Measurements from ENCODE around the gene RAB3D.
"Not testable (repeated sequence)": the region's sequence is repeated elsewhere in the genome, so short reads cannot be mapped to it uniquely, and the experiment has no call there.

The RAB3D gene, protein sequence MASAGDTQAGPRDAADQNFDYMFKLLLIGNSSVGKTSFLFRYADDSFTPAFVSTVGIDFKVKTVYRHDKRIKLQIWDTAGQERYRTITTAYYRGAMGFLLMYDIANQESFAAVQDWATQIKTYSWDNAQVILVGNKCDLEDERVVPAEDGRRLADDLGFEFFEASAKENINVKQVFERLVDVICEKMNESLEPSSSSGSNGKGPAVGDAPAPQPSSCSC

DNA sequence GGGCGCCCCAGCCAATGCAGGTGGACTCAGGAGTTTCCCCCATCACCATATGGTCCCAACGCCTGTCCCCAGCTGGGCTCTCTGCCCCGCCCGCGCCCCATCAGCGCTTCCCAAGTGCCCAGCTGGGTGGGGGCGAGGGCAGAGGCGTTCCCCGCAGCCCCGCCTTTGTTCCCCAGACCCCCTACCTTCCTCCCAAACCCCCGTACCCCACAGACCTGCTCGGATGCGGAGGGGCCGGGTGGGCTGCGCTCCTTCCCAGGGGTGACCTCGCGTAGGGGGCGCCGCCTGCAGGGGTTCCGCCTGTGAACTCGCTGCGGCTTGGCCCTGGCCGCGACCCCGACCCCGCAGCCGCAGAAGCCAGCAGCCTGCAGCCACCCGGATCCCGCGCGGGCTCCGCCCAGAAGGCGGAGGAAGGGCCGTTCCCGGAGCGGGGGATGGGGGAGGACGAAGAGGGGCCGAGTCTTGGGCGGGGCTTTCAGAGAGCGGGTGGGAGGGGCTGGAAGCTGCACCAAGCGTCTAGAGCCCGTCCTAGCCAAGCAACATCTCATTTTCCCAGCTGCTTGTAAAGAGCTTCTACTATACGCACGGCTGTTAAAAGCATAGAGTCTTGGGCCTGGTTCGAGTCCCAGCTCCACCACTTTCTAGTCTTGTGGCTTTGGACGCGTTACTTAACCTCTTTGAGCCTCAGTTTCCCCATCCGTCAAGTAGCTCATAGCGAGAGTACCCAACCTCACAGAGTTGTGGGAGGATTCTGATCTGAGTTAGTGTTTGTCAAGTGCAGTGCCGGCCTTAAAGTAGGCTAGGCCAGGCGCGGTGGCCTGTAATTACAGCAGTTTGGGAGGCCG lies at the start of gene RAB3D:
Gene RAB3D (minus strand): TSS at position 404 of the 845 bp plus-strand sequence. CDS start 2,258 bp downstream, outside the sequence.
- Histone ChIP-seq H3K27ac (ENCODE audit: low read length) (peak within 1 kb of the TSS; percentile 58), H3K4me3 (ENCODE audit: low read length in 2 of 2) (peak within 1 kb of the TSS; percentile 35 to 80)

DNA sequence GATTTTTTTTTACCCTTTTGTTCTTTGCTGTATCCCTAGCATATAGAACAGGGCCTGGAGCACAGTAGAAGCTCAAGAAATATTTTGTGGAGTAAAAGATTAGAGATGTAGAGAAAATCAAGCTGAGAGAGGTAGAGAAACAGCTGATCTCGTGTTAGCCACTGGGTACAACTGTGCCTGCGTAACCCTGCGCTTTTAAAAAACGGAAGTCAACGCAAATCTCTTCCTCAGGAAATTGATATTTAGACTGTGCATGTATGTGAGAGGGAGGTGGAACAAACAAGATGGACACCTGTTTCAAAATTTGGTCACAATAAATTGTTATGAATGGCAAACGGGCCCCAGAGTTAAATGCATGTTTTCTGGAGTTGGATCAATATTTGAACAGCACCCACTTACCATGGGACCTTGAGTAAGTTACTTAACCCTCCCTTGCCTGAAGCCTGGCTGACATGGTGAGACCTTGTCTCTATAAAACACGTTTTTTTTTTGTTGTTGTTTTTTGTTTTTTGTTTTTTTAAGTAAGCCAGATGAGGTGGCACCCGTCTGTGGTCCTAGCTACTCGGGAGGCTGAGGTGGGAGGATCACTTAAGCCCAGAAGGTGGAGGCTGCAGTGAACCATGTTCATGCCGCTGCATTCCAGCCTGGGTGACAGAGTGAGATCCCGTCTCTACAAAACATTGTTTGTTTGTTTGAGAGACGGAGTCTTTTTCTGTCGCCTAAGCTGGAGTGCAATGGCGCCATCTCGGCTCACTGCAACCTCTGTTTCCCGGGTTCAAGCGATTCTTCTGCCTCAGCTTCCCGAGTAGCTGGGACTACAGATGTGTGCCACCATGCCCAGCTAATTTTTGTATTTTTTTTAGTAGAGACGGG lies 47.9 kb upstream of the RAB3D start:
- Histone ChIP-seq H3K4me1 (ENCODE audit: control insufficient read depth, insufficient read depth, low read length) (peaks cover 9% of the 10 kb centered on the region), H3K27me3 (ENCODE audit: control insufficient read depth in 1 of 2, insufficient read depth in 2 of 2, low read length in 2 of 2) (peaks cover 13 to 18% of the 10 kb centered on the region in 2 donors), H3K4me3 (ENCODE audit: low read length in 2 of 2) (no peak overlapping the region), H3K9ac (ENCODE audit: low read length in 2 of 2) (no peak overlapping the region), H3K27ac (ENCODE audit: low read length) (no peak overlapping the region), H3K36me3 (ENCODE audit: control insufficient read depth in 2 of 2, insufficient read depth in 2 of 2, low read length in 2 of 2) (no peaks in the 10 kb centered on the region), H3K9me3 (ENCODE audit: control insufficient read depth in 2 of 2, low read length in 2 of 2) (peaks cover 0 to 6% of the 10 kb centered on the region in 2 donors)

More for the DNA sequence above, at the start of gene RAB3D:
- no peaks in the 10 kb centered on the region for H3K27me3 ChIP-seq (ENCODE audit: control insufficient read depth in 1 of 2, insufficient read depth in 2 of 2, low read length in 2 of 2)
- no peaks in the 10 kb centered on the region for H3K9me3 ChIP-seq (ENCODE audit: control insufficient read depth in 2 of 2, low read length in 2 of 2)
- peak within 1 kb of the TSS; percentile 63 to 72 for H3K9ac ChIP-seq (ENCODE audit: low read length in 2 of 2)
- peaks cover 12 to 29% of the 10 kb centered on the region in 2 donors for H3K36me3 ChIP-seq (ENCODE audit: control insufficient read depth in 2 of 2, insufficient read depth in 2 of 2, low read length in 2 of 2)
- H3K4me1 ChIP-seq (ENCODE audit: control insufficient read depth, insufficient read depth, low read length), result peaks cover 23% of the 10 kb centered on the region

DNA sequence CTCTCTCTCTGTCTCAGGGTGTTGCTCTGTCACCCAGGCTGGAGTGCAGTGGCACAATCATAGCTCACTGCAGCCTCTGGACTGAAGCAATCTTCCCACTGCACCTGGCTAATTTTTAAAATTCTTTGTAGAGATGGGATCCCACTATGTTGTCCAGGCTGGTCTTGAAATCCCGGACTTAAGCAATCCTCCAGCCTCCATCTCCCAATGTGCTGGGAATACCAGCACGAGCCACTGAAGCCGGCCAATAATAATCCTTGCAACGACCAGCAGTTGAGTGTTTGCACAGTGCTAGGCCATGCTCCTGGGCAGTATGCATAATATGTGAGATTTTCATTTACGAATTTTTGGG lies 45.3 kb upstream of the RAB3D start:
- Histone ChIP-seq H3K27ac (ENCODE audit: low read length) (no peak overlapping the region), H3K4me1 (ENCODE audit: control insufficient read depth, insufficient read depth, low read length) (peaks cover 27% of the 10 kb centered on the region)

DNA sequence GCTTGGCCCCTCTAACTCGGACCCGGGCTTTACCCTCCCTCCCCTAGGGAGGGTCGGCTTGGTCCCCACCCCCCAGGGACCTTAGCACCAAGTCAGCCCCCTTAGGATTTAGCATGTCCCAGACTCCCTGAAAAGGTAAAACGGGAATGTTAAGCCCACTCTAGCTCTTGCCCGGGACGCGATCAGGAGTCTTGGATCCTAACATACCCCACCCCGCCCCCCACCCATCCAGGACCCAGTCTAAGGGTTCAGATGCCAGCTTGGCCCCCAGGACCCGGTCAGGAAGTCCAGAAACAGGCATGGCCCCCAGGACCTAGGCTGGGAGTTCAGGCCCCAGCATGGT lies 44.2 kb upstream of the RAB3D start:
- Histone ChIP-seq H3K27ac (ENCODE audit: low read length) (no peak overlapping the region), H3K4me3 (ENCODE audit: low read length in 2 of 2) (peak overlapping the region in 1 of 2 donors; percentile 40), H3K36me3 (ENCODE audit: control insufficient read depth in 2 of 2, insufficient read depth in 2 of 2, low read length in 2 of 2) (no peaks in the 10 kb centered on the region), H3K9ac (ENCODE audit: low read length in 2 of 2) (no peak overlapping the region), H3K4me1 (ENCODE audit: control insufficient read depth, insufficient read depth, low read length) (peaks cover 27% of the 10 kb centered on the region), H3K9me3 (ENCODE audit: control insufficient read depth in 2 of 2, low read length in 2 of 2) (no peaks in the 10 kb centered on the region), H3K27me3 (ENCODE audit: control insufficient read depth in 1 of 2, insufficient read depth in 2 of 2, low read length in 2 of 2) (peaks cover 19 to 23% of the 10 kb centered on the region in 2 donors)

More for the DNA sequence above, 45.3 kb upstream of the RAB3D start:
- H3K36me3 ChIP-seq (ENCODE audit: control insufficient read depth in 2 of 2, insufficient read depth in 2 of 2, low read length in 2 of 2), result no peaks in the 10 kb centered on the region
- no peaks in the 10 kb centered on the region for H3K9me3 ChIP-seq (ENCODE audit: control insufficient read depth in 2 of 2, low read length in 2 of 2)
- H3K27me3 ChIP-seq (ENCODE audit: control insufficient read depth in 1 of 2, insufficient read depth in 2 of 2, low read length in 2 of 2), result peaks cover 19 to 23% of the 10 kb centered on the region in 2 donors
- H3K4me3 ChIP-seq (ENCODE audit: low read length in 2 of 2), result no peak overlapping the region
- H3K9ac ChIP-seq (ENCODE audit: low read length in 2 of 2), result no peak overlapping the region

DNA sequence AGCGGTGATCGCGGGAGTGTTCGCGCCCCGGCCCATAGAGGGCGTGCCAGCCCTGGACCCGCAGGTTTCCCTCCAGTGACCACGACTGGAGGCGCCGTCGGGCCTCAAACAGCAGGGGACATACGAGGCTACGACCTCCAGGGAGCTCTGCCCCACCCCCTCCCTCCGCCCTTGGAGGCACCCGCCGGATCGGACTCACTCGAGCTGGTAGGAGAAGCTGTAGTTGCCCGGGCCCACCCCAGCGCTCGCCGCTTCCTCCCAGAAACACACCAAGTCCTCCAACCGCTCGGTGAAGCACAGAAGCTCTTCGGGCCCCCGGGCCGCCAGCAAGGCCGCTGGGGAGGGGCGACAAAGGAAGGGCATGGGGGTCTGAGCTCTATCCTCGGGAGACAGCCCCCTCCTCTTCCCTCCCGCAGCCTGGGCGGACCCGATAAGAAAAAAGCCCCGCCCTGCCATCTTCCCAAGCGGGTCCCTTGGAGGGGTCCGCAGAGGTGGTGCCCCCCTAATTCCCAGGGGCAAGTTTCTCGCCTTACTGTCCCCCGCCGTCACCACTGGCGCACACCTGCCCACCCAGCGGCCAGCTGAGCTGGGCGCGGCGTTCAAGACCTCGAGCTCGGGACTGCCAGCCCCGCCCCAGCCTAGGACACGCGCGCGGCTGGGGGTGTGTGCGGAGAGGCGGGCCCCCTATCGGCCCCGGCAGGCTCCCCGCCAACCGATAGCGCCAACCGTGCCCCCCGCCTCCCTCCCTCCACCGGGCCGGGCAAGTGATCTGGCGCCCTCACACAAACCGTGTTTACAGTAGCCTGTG lies 43.6 kb upstream of the RAB3D start:
- peaks cover 19 to 23% of the 10 kb centered on the region in 2 donors for H3K27me3 ChIP-seq (ENCODE audit: control insufficient read depth in 1 of 2, insufficient read depth in 2 of 2, low read length in 2 of 2)
- no peak overlapping the region for H3K9ac ChIP-seq (ENCODE audit: low read length in 2 of 2)
- peak overlapping the region in 1 of 2 donors; percentile 40 for H3K4me3 ChIP-seq (ENCODE audit: low read length in 2 of 2)
- no peak overlapping the region for H3K27ac ChIP-seq (ENCODE audit: low read length)
- H3K9me3 ChIP-seq (ENCODE audit: control insufficient read depth in 2 of 2, low read length in 2 of 2), result no peaks in the 10 kb centered on the region
- H3K4me1 ChIP-seq (ENCODE audit: control insufficient read depth, insufficient read depth, low read length), result peaks cover 32% of the 10 kb centered on the region
- H3K36me3 ChIP-seq (ENCODE audit: control insufficient read depth in 2 of 2, insufficient read depth in 2 of 2, low read length in 2 of 2), result no peaks in the 10 kb centered on the region

DNA sequence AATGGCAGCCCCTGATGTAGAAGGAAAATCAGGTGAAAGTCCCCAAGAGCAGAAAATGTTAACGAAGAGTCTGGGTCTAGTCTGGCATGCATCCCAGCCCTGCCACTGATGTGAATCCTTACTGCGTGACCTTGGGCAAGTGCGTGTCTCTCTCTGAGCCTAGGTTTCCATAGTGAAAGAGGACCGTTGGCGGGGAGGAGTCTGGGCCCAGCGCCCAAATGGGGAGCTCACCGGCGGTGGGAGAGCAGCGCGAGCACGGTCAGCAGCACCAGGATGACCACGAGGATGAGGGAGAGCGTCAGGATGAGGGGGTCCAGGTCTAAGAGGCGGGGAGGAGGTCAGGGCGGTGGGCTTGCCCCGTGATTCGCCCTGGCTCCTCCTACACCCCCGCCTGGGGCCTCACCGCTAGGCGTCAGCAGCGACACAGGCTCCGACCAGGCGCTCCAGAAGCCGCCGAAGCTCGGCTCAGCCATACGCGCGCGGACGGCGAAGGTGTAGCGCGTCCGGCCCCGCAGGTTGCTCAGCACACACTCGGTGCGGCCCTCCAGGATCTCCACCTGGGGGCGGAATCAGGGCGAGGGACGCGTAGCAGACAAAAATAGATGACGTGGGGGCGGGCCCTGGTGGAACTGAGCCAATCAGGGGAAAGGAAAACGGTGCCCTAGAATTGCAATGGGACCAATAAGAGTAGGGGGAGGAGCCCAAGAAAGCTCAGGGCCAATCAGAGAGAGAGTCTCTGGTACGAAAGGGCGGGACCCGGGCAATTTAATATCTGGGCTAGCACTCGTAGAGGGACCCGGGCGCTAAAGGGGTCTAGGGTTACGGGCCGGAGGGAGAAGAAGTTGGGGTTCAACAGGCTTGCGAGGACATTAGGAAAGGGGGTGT lies 41.4 kb upstream of the RAB3D start:
- Histone ChIP-seq H3K4me1 (ENCODE audit: control insufficient read depth, insufficient read depth, low read length) (peaks cover 49% of the 10 kb centered on the region), H3K36me3 (ENCODE audit: control insufficient read depth in 2 of 2, insufficient read depth in 2 of 2, low read length in 2 of 2) (no peaks in the 10 kb centered on the region), H3K9ac (ENCODE audit: low read length in 2 of 2) (peak overlapping the region; percentile 61 to 86), H3K27ac (ENCODE audit: low read length) (peak overlapping the region; percentile 60), H3K9me3 (ENCODE audit: control insufficient read depth in 2 of 2, low read length in 2 of 2) (no peaks in the 10 kb centered on the region), H3K27me3 (ENCODE audit: control insufficient read depth in 1 of 2, insufficient read depth in 2 of 2, low read length in 2 of 2) (peaks cover 19 to 23% of the 10 kb centered on the region in 2 donors), H3K4me3 (ENCODE audit: low read length in 2 of 2) (peak overlapping the region; percentile 69 to 86)

DNA sequence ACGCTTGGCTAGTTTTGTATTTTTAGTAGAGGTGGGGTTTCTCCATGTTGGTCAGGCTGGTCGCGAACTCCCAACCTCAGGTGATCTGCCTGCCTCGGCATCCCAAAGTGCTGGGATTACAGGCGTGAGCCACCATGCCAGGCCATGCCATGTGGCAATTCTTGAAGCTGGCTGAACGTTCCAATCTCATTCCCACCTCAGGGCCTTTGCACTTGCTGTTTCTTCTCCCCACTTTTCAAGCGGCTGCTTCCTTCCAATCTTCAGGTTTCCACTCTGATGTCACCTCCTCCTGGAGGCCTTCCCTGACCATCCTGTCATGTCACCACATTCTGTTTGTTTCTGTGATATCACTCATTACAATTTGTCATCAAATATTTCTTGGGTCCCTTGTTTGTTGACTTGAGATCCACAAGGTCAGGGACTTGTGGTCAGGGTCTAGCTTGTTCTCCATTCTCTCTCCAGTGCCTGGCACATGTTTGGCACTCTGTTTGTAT lies 40.4 kb upstream of the RAB3D start:
- no peaks in the 10 kb centered on the region for H3K9me3 ChIP-seq (ENCODE audit: control insufficient read depth in 2 of 2, low read length in 2 of 2)
- peaks cover 58% of the 10 kb centered on the region for H3K4me1 ChIP-seq (ENCODE audit: control insufficient read depth, insufficient read depth, low read length)
- H3K9ac ChIP-seq (ENCODE audit: low read length in 2 of 2), result peak overlapping the region; percentile 61 to 86
- H3K27ac ChIP-seq (ENCODE audit: low read length), result no peak overlapping the region
- peaks cover 19 to 23% of the 10 kb centered on the region in 2 donors for H3K27me3 ChIP-seq (ENCODE audit: control insufficient read depth in 1 of 2, insufficient read depth in 2 of 2, low read length in 2 of 2)
- no peaks in the 10 kb centered on the region for H3K36me3 ChIP-seq (ENCODE audit: control insufficient read depth in 2 of 2, insufficient read depth in 2 of 2, low read length in 2 of 2)
- peak overlapping the region in 1 of 2 donors; percentile 86 for H3K4me3 ChIP-seq (ENCODE audit: low read length in 2 of 2)

DNA sequence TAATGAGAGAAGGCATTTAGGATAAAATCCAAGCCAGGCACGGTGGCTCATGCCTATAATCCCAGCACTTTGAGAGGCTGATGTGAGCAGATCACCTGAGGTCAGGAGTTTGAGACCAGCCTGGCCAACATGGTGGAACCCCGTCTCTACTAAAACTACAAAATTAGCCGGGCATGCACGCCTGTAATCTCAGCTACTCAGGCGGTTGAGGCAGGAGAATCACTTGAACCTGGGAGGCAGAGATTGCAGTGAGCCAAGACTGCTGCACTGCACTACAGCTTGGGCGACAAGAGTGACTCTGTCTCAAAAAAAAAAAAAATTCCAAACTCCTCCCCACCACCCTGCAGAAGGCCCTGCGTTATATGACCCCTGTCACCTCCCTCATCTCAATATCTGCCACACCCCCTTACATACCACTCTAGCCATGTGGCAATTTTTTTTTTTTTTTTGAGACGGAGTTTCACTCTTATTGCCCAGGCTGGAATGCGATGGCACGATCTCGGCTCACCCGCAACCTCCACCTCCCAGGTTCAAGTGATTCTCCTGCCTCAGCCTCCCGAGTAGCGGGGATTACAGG lies 39.9 kb upstream of the RAB3D start:
- H3K36me3 ChIP-seq (ENCODE audit: control insufficient read depth in 2 of 2, insufficient read depth in 2 of 2, low read length in 2 of 2); H3K27ac ChIP-seq (ENCODE audit: low read length); H3K4me3 ChIP-seq (ENCODE audit: low read length in 2 of 2); H3K9me3 ChIP-seq (ENCODE audit: control insufficient read depth in 2 of 2, low read length in 2 of 2); H3K9ac ChIP-seq (ENCODE audit: low read length in 2 of 2): not testable (repeated sequence)
- H3K4me1 ChIP-seq (ENCODE audit: control insufficient read depth, insufficient read depth, low read length), result peaks cover 59% of the 10 kb centered on the region
- H3K27me3 ChIP-seq (ENCODE audit: control insufficient read depth in 1 of 2, insufficient read depth in 2 of 2, low read length in 2 of 2), result peaks cover 19 to 23% of the 10 kb centered on the region in 2 donors

Data from stomach smooth muscle (tissue), 2 donors.